H9 (cell line): Measurements from ENCODE around the gene COPZ2. TPM values are rescaled to one million over a fixed set of nuclear protein-coding genes. Genes with fewer than 3 reads are reported as not detected.

Experiments
- DNase-seq: peaks from one replicate; pipeline ENCODE4 v3.0.0-alpha.2; 2017
- H2AFZ ChIP-seq: one replicate; pipeline ENCODE4 v1.6.1; 2013; ENCODE audit warnings: mild to moderate bottlenecking, low read length, control low read depth, moderate library complexity
- H2AK5ac ChIP-seq: 2 replicates; pipeline ENCODE4 v1.6.1; 2013; ENCODE audit warnings: low read length, control low read depth, mixed read lengths; ENCODE audit not compliant: insufficient read length
- H2BK120ac ChIP-seq: one replicate; pipeline ENCODE4 v1.6.1; 2013; ENCODE audit warnings: low read depth, mild to moderate bottlenecking, low read length, control low read depth, inconsistent platforms; ENCODE audit not compliant: poor library complexity, severe bottlenecking
- H2BK12ac ChIP-seq: 2 replicates; pipeline ENCODE4 v1.6.1; 2013; ENCODE audit warnings: low read length, control low read depth, mixed read lengths, low read depth; ENCODE audit not compliant: insufficient read length
- H2BK15ac ChIP-seq: 2 replicates; pipeline ENCODE4 v1.6.1; 2013; ENCODE audit warnings: low read depth, low read length, control low read depth
- H2BK20ac ChIP-seq: one replicate; pipeline ENCODE4 v1.6.1; 2013; ENCODE audit warnings: low read depth, mild to moderate bottlenecking, low read length, control low read depth, inconsistent platforms; ENCODE audit not compliant: poor library complexity, severe bottlenecking
- H2BK5ac ChIP-seq: 2 replicates; pipeline ENCODE4 v1.6.1; 2013; ENCODE audit warnings: low read length, control low read depth, mixed read lengths; ENCODE audit not compliant: insufficient read length
- H3K14ac ChIP-seq: 2 replicates; pipeline ENCODE4 v1.6.1; 2013; ENCODE audit warnings: low read length, control low read depth; ENCODE audit not compliant: insufficient read depth
- H3K18ac ChIP-seq: 2 replicates; pipeline ENCODE4 v1.6.1; 2013; ENCODE audit warnings: low read depth, mild to moderate bottlenecking, mixed read lengths, low read length, control low read depth; ENCODE audit not compliant: insufficient read length
- H3K23ac ChIP-seq: 2 replicates; pipeline ENCODE4 v1.6.1; 2013; ENCODE audit warnings: low read length, control low read depth, mixed read lengths, low read depth; ENCODE audit not compliant: insufficient read length
- H3K23me2 ChIP-seq: 2 replicates; pipeline ENCODE4 v1.6.1; 2013; ENCODE audit warnings: low read depth, mild to moderate bottlenecking, mixed read lengths, low read length, control low read depth; ENCODE audit not compliant: insufficient read length, poor library complexity, severe bottlenecking
- H3K27ac ChIP-seq: 2 replicates; pipeline ENCODE4 v1.5.1; 2013; ENCODE audit warnings: low read length, control low read depth, mixed read lengths, low read depth; ENCODE audit not compliant: insufficient read length
- H3K27me3 ChIP-seq: 2 replicates; pipeline ENCODE4 v1.6.1; 2013; ENCODE audit warnings: low read length, control low read depth, inconsistent platforms; ENCODE audit not compliant: insufficient read depth
- H3K4ac ChIP-seq: 2 replicates; pipeline ENCODE4 v1.6.1; 2013; ENCODE audit warnings: low read depth, mild to moderate bottlenecking, control low read depth, inconsistent platforms, low read length, moderate library complexity
- H3K4me1 ChIP-seq: 2 replicates; pipeline ENCODE4 v1.6.1; 2013; ENCODE audit warnings: low read length, control low read depth, inconsistent platforms; ENCODE audit not compliant: insufficient read depth
- H3K4me2 ChIP-seq: 2 replicates; pipeline ENCODE4 v1.6.1; 2013; ENCODE audit warnings: low read length, control low read depth, mixed read lengths; ENCODE audit not compliant: insufficient read length, insufficient read depth
- H3K56ac ChIP-seq: 2 replicates; pipeline ENCODE4 v1.6.1; 2013; ENCODE audit warnings: low read depth, mild to moderate bottlenecking, mixed read lengths, low read length, control low read depth; ENCODE audit not compliant: insufficient read length
- H3K79me1 ChIP-seq: 2 replicates; pipeline ENCODE4 v1.6.1; 2013; ENCODE audit warnings: low read depth, mild to moderate bottlenecking, moderate library complexity, low read length, control low read depth, inconsistent platforms; ENCODE audit not compliant: insufficient read depth, poor library complexity, severe bottlenecking
- H3K79me2 ChIP-seq: 2 replicates; pipeline ENCODE4 v1.6.1; 2013; ENCODE audit warnings: low read length, control low read depth, inconsistent platforms; ENCODE audit not compliant: insufficient read depth
- H3K9ac ChIP-seq: 2 replicates; pipeline ENCODE4 v1.6.1; 2013; ENCODE audit warnings: low read length, control low read depth, mixed read lengths; ENCODE audit not compliant: insufficient read length; ENCODE audit errors: extremely low read depth
- H3K9me3 ChIP-seq: one replicate; pipeline ENCODE4 v1.6.1; 2013; ENCODE audit warnings: low read depth, low read length, inconsistent platforms; ENCODE audit not compliant: control insufficient read depth
- H3T11ph ChIP-seq: one replicate; pipeline ENCODE4 v1.6.1; 2013; ENCODE audit warnings: mild to moderate bottlenecking, low read length, control low read depth, inconsistent platforms
- H4K20me1 ChIP-seq: one replicate; pipeline ENCODE4 v1.6.1; 2013; ENCODE audit not compliant: control insufficient read depth, insufficient read length, insufficient read depth
- H4K5ac ChIP-seq: 2 replicates; pipeline ENCODE4 v1.6.1; 2013; ENCODE audit warnings: low read depth, mild to moderate bottlenecking, mixed read lengths, low read length, control low read depth; ENCODE audit not compliant: insufficient read length
- H4K8ac ChIP-seq: replicated peaks from 2 replicates; pipeline ENCODE4 v1.6.1; 2013; ENCODE audit warnings: low read length, control low read depth, mixed read lengths, low read depth; ENCODE audit not compliant: insufficient read length
- H4K91ac ChIP-seq: 2 replicates; pipeline ENCODE4 v1.6.1; 2013; ENCODE audit warnings: low read depth, mild to moderate bottlenecking, moderate library complexity, mixed read lengths, low read length, control low read depth; ENCODE audit not compliant: insufficient read length
- H3K27ac Mint-ChIP-seq, 3 experiments: 2 replicates in 2 of 3; 3 replicates in 1 of 3; pipeline ENCODE4 v1.8.0; 2020 to 2021; ENCODE audit warnings: mixed read lengths in 3 of 3, mild to moderate bottlenecking in 1 of 3, moderate library complexity in 1 of 3
- H3K27me3 Mint-ChIP-seq: 2 replicates; pipeline ENCODE4 v1.8.0; 2021; ENCODE audit warnings: low read depth, mild to moderate bottlenecking, moderate library complexity, mixed read lengths
- H3K36me3 Mint-ChIP-seq, 3 experiments: 2 replicates in 2 of 3; 3 replicates in 1 of 3; pipeline ENCODE4 v1.8.0; 2020 to 2021; ENCODE audit warnings: low read depth in 3 of 3, mixed read lengths in 3 of 3; ENCODE audit not compliant: insufficient read depth in 1 of 3
- H3K4me1 Mint-ChIP-seq, 2 experiments: 2 replicates each; pipeline ENCODE4 v1.8.0; 2020; ENCODE audit warnings: mixed read lengths in 2 of 2
- H3K4me3 Mint-ChIP-seq, 2 experiments: 2 replicates in 1 of 2; 3 replicates in 1 of 2; pipeline ENCODE4 v1.8.0; 2020 to 2021; ENCODE audit warnings: mild to moderate bottlenecking in 2 of 2, mixed read lengths in 2 of 2, moderate library complexity in 1 of 2
- H3K9me3 Mint-ChIP-seq, 2 experiments: 2 replicates in 1 of 2; 3 replicates in 1 of 2; pipeline ENCODE4 v1.8.0; 2020; ENCODE audit warnings: mild to moderate bottlenecking in 2 of 2, mixed read lengths in 2 of 2, moderate library complexity in 1 of 2
- WGBS: extraction: QIAGEN DNeasy Blood & Tissue Kit; methylation state at CpG from one replicate; pipeline ENCODE4 v1.1.7; 2013; ENCODE audit warnings: missing lambda C conversion rate, low lambda C conversion rate, mixed read lengths; ENCODE audit not compliant: insufficient read length; ENCODE audit errors: extremely low coverage; 5-methylcytosine and 5-hydroxymethylcytosine counted together
- total RNA-seq: library from RNA; stranded (reverse); gene quantifications from 2 replicates; pipeline ENCODE4 v1.2.1, GENCODE V29; 2021
- TF ChIP-seq, protein P1 (sequence below): fragments of 200-600 bp; sonication (generic); conservative IDR thresholded peaks from 3 replicates; pipeline ENCODE4 v1.8.0; 2021; ENCODE audit warnings: antibody characterized with exemption, mild to moderate bottlenecking

COPZ2 gene
- total RNA-seq, 1 experiment from 2014 or later = 0.68 TPM

DNA sequence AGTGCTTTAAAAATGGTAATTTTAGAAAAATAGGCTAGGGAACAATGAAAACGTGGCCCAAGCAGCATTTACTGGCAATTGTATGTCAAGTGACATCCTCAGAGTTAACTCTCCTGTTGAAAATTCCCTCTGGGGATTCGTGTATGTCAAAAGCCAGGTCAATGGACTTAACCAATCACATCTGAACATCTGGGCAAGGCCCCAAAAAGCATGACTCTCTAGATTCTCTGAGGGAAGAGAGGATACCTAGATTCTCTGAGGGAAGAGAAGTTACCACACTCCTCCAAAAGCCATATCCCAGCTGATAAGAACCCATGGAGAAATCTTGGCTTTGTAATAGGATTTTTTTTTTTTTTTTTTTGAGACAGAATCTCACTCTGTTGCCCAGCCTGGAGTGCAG lies 34.1 kb upstream of the COPZ2 start:
- Histone ChIP-seq H3K9ac (no peak overlapping the region), H2AFZ (no peak overlapping the region), H3K18ac (no peak overlapping the region), H3K23me2 (no peaks in the 10 kb centered on the region), H2BK15ac (no peak overlapping the region), H3K4ac (no peak overlapping the region), H3K79me2 (no peaks in the 10 kb centered on the region), H3K79me1 (no peaks in the 10 kb centered on the region), H3K23ac (no peak overlapping the region), H4K8ac (no peak overlapping the region), H3K56ac (no peak overlapping the region), H2BK5ac (no peak overlapping the region), H4K91ac (no peak overlapping the region), H3K27me3 (no peaks in the 10 kb centered on the region), H2AK5ac (no peak overlapping the region), H3K14ac (no peak overlapping the region), H3K4me2 (no peak overlapping the region), H3K27ac (no peak overlapping the region), H3K4me1 (no peaks in the 10 kb centered on the region), H4K5ac (no peak overlapping the region), H3T11ph (no peak overlapping the region), H2BK12ac (no peak overlapping the region), H2BK120ac (no peak overlapping the region), H3K9me3 (no peaks in the 10 kb centered on the region), H4K20me1 (no peaks in the 10 kb centered on the region), H2BK20ac (no peak overlapping the region)
- no peak overlapping the region for H3K4me3 Mint-ChIP-seq
- H3K27me3 Mint-ChIP-seq = no peaks in the 10 kb centered on the region
- no peak overlapping the region; a peak in 1 of 7 replicates for H3K27ac Mint-ChIP-seq
- H3K4me1 Mint-ChIP-seq = peaks cover 4 to 5% of the 10 kb centered on the region in 2 experiments
- WGBS = no CpG with 5 or more reads among the region's 2 CpGs
- TF ChIP-seq, protein P1, sequence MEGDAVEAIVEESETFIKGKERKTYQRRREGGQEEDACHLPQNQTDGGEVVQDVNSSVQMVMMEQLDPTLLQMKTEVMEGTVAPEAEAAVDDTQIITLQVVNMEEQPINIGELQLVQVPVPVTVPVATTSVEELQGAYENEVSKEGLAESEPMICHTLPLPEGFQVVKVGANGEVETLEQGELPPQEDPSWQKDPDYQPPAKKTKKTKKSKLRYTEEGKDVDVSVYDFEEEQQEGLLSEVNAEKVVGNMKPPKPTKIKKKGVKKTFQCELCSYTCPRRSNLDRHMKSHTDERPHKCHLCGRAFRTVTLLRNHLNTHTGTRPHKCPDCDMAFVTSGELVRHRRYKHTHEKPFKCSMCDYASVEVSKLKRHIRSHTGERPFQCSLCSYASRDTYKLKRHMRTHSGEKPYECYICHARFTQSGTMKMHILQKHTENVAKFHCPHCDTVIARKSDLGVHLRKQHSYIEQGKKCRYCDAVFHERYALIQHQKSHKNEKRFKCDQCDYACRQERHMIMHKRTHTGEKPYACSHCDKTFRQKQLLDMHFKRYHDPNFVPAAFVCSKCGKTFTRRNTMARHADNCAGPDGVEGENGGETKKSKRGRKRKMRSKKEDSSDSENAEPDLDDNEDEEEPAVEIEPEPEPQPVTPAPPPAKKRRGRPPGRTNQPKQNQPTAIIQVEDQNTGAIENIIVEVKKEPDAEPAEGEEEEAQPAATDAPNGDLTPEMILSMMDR = no peak
- DNase-seq = no peak
- H3K9me3 Mint-ChIP-seq = no peaks in the 10 kb centered on the region
- H3K36me3 Mint-ChIP-seq = peaks cover 21 to 84% (median 78%) of the 10 kb centered on the region in 3 experiments
